ENCODE results near the gene LCN2.

Gene LCN2

GRCh38 chr9:128182893-128183588 lies 33.8 kb downstream of the LCN2 start:
- Histone ChIP-seq H3K36me3 (replicated peaks) (peaks cover 61% of the 10 kb centered on the region), H3K27ac (no peak overlapping the region), H3K27me3 (replicated peaks) (no peaks in the 10 kb centered on the region), H3K4me3 (ENCODE audit: low read depth, low read length) (no peak overlapping the region)
- DNase-seq = no peak
- in situ Hi-C loops (cut with HindIII; ENCODE audit: low pct_ligation_motif_present, low sequenced_read_pairs) = no loop called here
- no peak for TF ChIP-seq CTCF (IDR thresholded peaks at IDR 0.05; ENCODE audit: low read depth, low read length, missing control alignments)

DNA sequence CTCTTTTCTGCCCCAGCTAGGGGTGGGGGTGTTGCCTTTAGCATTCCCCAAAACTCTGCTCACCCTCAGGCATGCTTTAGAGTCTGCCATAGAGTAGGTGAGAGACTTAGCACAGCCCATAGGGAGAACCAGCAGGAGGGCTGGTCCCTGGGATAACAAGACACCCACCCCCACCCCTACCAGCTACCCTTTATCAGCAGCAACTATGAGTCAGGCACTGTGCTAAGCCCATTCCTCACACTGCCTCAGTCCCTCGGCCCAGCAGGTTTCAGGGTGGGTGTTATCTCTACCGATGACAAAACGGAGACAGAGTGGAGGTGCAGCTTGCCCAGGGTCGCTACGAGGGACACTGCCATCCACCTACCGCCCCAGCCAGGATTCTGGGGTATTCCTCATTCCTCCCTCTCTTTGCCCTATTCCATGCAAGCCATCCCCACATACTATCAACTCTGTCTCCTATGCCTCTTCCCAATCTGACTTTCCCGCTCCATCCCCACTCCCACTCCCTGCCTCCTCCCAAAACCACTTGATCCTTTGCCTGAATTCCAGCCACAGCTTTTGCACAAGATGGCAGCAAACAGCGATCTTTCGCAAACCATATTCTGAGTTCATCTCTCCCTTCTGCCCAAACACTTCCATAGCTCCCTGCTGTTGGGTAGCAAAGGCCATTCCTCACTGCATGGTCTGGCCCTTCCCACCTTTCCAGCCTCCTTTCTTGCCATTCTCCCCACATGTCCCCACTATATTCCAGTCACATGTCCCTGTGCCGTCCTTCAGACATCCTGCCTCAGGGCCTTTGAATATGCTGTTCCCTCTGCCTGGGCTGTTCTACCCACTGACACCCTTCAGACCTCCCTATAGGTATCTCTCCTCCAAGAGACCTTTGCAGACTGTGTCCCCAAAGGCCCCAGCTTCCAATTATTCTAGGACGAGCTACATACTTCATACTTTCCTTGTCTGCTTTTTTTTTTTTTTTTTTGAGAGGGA lies 37.0 kb downstream of the LCN2 start:
- Histone ChIP-seq H3K27ac (no peak overlapping the region), H3K36me3 (replicated peaks) (peaks cover 42% of the 10 kb centered on the region), H3K4me3 (ENCODE audit: low read depth, low read length) (no peak overlapping the region), H3K27me3 (replicated peaks) (no peaks in the 10 kb centered on the region)
- DNase-seq = no peak
- no peak for TF ChIP-seq CTCF (IDR thresholded peaks at IDR 0.05; ENCODE audit: low read depth, low read length, missing control alignments)
- in situ Hi-C loops (cut with HindIII; ENCODE audit: low pct_ligation_motif_present, low sequenced_read_pairs) = no loop called here

GRCh38 chr9:128187361-128187760 lies 38.1 kb downstream of the LCN2 start:
- no peak for DNase-seq
- in situ Hi-C loops (cut with HindIII; ENCODE audit: low pct_ligation_motif_present, low sequenced_read_pairs) = no loop called here
- peaks cover 41% of the 10 kb centered on the region for H3K36me3 ChIP-seq (replicated peaks)
- H3K27me3 ChIP-seq (replicated peaks) = no peaks in the 10 kb centered on the region
- H3K27ac ChIP-seq = no peak overlapping the region
- H3K4me3 ChIP-seq (ENCODE audit: low read depth, low read length) = no peak overlapping the region
- TF ChIP-seq CTCF (IDR thresholded peaks at IDR 0.05; ENCODE audit: low read depth, low read length, missing control alignments) = no peak

DNA sequence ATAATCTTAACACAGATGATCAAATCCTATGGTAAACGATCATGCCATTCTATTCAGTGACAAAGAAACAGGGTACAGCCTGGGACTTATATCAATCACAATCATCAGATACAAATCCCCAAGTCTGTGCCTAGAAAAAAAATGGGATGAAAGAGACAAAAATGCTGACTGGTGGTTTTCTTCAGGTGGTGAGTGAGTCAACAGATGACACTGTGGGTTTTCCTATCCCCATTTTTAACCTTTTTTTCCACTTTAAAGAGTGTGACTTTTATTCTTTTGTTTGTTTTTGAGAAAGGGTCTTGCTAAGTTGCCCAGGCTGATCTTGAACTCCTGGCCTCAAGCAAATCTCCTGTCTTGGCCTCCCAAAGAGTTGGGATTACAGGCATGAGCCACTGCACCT lies 39.0 kb downstream of the LCN2 start:
- Histone ChIP-seq H3K27ac (no peak overlapping the region), H3K4me3 (ENCODE audit: low read depth, low read length) (no peak overlapping the region), H3K36me3 (replicated peaks) (peaks cover 32% of the 10 kb centered on the region), H3K27me3 (replicated peaks) (no peaks in the 10 kb centered on the region)
- TF ChIP-seq CTCF (IDR thresholded peaks at IDR 0.05; ENCODE audit: low read depth, low read length, missing control alignments) = no peak
- DNase-seq = no peak
- in situ Hi-C loops (cut with HindIII; ENCODE audit: low pct_ligation_motif_present, low sequenced_read_pairs) = no loop called here

- peak overlapping the region; percentile 77 for H3K4me3 ChIP-seq (ENCODE audit: low read depth, low read length)
- TF ChIP-seq CTCF (IDR thresholded peaks at IDR 0.05; ENCODE audit: low read depth, low read length, missing control alignments) = no peak
- H3K36me3 ChIP-seq (replicated peaks) = peaks cover 22% of the 10 kb centered on the region
- H3K27ac ChIP-seq = no peak overlapping the region
- no peak for DNase-seq
- no peaks in the 10 kb centered on the region for H3K27me3 ChIP-seq (replicated peaks)
- in situ Hi-C loops (cut with HindIII; ENCODE audit: low pct_ligation_motif_present, low sequenced_read_pairs) = no loop called here
These were observed 40.8 kb downstream of the LCN2 start for GRCh38 chr9:128190013-128190412.

Data from brain microvascular endothelial cell (primary cell).